Measurements from ENCODE around the gene CHST11. TPM values are rescaled to one million over a fixed set of nuclear protein-coding genes. Genes with fewer than 3 reads are reported as not detected.
A peak's percentile ranks its signal among the peaks of the same experiment; 100 is the strongest.

Gene CHST11
- total RNA-seq, 1 experiment from 2014 or later: 6.7 TPM

DNA sequence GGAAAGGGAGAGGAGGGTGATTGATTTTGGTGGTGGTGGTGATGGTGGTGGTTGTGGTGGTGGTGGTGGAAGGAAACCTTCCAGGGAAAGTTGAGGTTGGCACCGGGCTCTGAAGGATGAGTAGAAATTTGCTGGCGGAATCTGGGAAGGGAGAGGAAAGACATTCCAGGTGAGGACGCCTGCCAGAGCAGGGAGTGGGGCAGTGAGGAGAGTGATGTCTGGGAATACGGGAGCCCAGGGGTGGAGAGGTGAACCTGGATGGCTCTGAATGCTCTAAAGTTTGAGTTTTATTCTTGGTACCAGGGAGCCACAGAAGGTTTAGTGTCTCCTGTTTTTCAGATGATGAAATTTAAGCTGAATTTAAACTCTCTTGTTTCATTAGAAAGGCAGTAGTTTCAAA is 16.0 kb downstream of the CHST11 start:
- no peaks in the 10 kb centered on the region for H3K36me3 Mint-ChIP-seq (ENCODE audit: insufficient read depth in 1 of 3, low read depth in 3 of 3)
- TF ChIP-seq, protein P1, sequence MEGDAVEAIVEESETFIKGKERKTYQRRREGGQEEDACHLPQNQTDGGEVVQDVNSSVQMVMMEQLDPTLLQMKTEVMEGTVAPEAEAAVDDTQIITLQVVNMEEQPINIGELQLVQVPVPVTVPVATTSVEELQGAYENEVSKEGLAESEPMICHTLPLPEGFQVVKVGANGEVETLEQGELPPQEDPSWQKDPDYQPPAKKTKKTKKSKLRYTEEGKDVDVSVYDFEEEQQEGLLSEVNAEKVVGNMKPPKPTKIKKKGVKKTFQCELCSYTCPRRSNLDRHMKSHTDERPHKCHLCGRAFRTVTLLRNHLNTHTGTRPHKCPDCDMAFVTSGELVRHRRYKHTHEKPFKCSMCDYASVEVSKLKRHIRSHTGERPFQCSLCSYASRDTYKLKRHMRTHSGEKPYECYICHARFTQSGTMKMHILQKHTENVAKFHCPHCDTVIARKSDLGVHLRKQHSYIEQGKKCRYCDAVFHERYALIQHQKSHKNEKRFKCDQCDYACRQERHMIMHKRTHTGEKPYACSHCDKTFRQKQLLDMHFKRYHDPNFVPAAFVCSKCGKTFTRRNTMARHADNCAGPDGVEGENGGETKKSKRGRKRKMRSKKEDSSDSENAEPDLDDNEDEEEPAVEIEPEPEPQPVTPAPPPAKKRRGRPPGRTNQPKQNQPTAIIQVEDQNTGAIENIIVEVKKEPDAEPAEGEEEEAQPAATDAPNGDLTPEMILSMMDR (conservative IDR thresholded peaks at IDR 0.05): no peak
- Histone ChIP-seq H4K8ac (replicated peaks; ENCODE audit: insufficient read length, low read depth, low read length) (no peak overlapping the region), H3K14ac (ENCODE audit: insufficient read depth, low read length) (no peak overlapping the region), H2BK20ac (ENCODE audit: low read depth, low read length, poor library complexity, severe bottlenecking) (no peak overlapping the region), H3K9me3 (ENCODE audit: control insufficient read depth, low read depth, low read length) (no peaks in the 10 kb centered on the region), H2AK5ac (ENCODE audit: insufficient read length, low read length) (no peak overlapping the region), H3K4ac (ENCODE audit: low read depth, low read length) (no peak overlapping the region), H3K27me3 (ENCODE audit: insufficient read depth, low read length) (no peaks in the 10 kb centered on the region), H2BK120ac (ENCODE audit: low read depth, low read length, poor library complexity, severe bottlenecking) (no peak overlapping the region), H4K20me1 (ENCODE audit: control insufficient read depth, insufficient read depth, insufficient read length) (no peaks in the 10 kb centered on the region), H3K56ac (ENCODE audit: insufficient read length, low read depth, low read length) (no peak overlapping the region), H3K23ac (ENCODE audit: insufficient read length, low read depth, low read length) (no peak overlapping the region), H3K79me1 (ENCODE audit: insufficient read depth, low read depth, low read length, poor library complexity, severe bottlenecking) (no peaks in the 10 kb centered on the region), H3K23me2 (ENCODE audit: insufficient read length, low read depth, low read length, poor library complexity, severe bottlenecking) (no peaks in the 10 kb centered on the region), H3T11ph (ENCODE audit: low read length) (no peak overlapping the region), H3K27ac (ENCODE audit: insufficient read length, low read depth, low read length) (no peak overlapping the region), H4K91ac (ENCODE audit: insufficient read length, low read depth, low read length) (no peak overlapping the region), H4K5ac (ENCODE audit: insufficient read length, low read depth, low read length) (no peak overlapping the region), H2BK12ac (ENCODE audit: insufficient read length, low read depth, low read length) (no peak overlapping the region), H3K9ac (ENCODE audit: extremely low read depth, insufficient read length, low read length) (no peak overlapping the region), H3K4me1 (ENCODE audit: insufficient read depth, low read length) (no peaks in the 10 kb centered on the region), H2AFZ (ENCODE audit: low read length) (no peak overlapping the region), H3K4me2 (ENCODE audit: insufficient read depth, insufficient read length, low read length) (no peak overlapping the region), H2BK15ac (ENCODE audit: low read depth, low read length) (no peak overlapping the region), H3K79me2 (ENCODE audit: insufficient read depth, low read length) (no peaks in the 10 kb centered on the region; the same call in 1 of the 2 replicates), H2BK5ac (ENCODE audit: insufficient read length, low read length) (no peak overlapping the region), H3K18ac (ENCODE audit: insufficient read length, low read depth, low read length) (no peak overlapping the region)
- DNase-seq: no peak
- H3K4me1 Mint-ChIP-seq: peaks cover 25 to 32% of the 10 kb centered on the region in 2 experiments
- no CpG with 5 or more reads among the region's 4 CpGs for WGBS (ENCODE audit: extremely low coverage, insufficient read length, low lambda C conversion rate)
- no peaks in the 10 kb centered on the region for H3K9me3 Mint-ChIP-seq
- peak overlapping the region in 1 of 2 experiments; percentile 19; a peak in 1 of 5 replicates for H3K4me3 Mint-ChIP-seq
- H3K27ac Mint-ChIP-seq: peak overlapping the region in 1 of 3 experiments; percentile 57; a peak in 1 of 7 replicates
- no peaks in the 10 kb centered on the region; the same call in 1 of the 2 replicates for H3K27me3 Mint-ChIP-seq (ENCODE audit: low read depth)
